Measurements from ENCODE around the gene HOXB5. TPM values are rescaled to one million over a fixed set of nuclear protein-coding genes. Genes with fewer than 3 reads are reported as not detected.

The HOXB5 gene
- total and polyA plus RNA-seq, 2 of the 4 experiments (the other 2 are of a cell fraction), result 0.54 to 18.0 TPM

GRCh38 chr17:48612854-48613691 is 19.5 kb upstream of the HOXB5 start:
- Histone ChIP-seq H4K8ac (ENCODE audit: low read depth in 2 of 2, low read length in 2 of 2) (peak overlapping the region; percentile 35 to 93; a peak in 3 of 4 replicates), H3K4me2 (ENCODE audit: low read depth, low read length) (peak overlapping the region; percentile 91), H2AFZ (replicated peaks; ENCODE audit: low read length, poor library complexity) (peak overlapping the region; percentile 84), H2AK9ac (replicated peaks; ENCODE audit: low read depth, low read length, poor library complexity) (peak overlapping the region; percentile 8), H3K27ac (ENCODE audit: insufficient read depth, low read length) (peak overlapping the region; percentile 94), H2BK5ac (ENCODE audit: low read depth, low read length, poor library complexity, severe bottlenecking) (peak overlapping the region; percentile 79), H3K4me1 (ENCODE audit: control insufficient read depth, insufficient read depth, low read length) (peaks cover 14% of the 10 kb centered on the region), H2BK120ac (ENCODE audit: low read depth, low read length) (peak overlapping the region; percentile 70; the same call in 1 of the 2 replicates), H4K5ac (ENCODE audit: low read depth, low read length) (peak overlapping the region; percentile 77), H2BK20ac (ENCODE audit: low read depth, low read length) (peak overlapping the region; percentile 61; the same call in 1 of the 2 replicates), H3K4ac (ENCODE audit: low read depth, low read length) (peak overlapping the region; percentile 86), H3K56ac (ENCODE audit: extremely low read depth, insufficient read depth, low read length) (peak overlapping the region; percentile 50), H3K9me1 (ENCODE audit: insufficient read depth, low read length) (0 out of 2 replicates have a peak, but pooled peaks cover 3% of the 10 kb centered on the region), H3K4me3 (ENCODE audit: insufficient read depth, low read depth, low read length) (peak overlapping the region; percentile 63), H2AK5ac (ENCODE audit: low read depth, low read length) (no peak overlapping the region), H4K20me1 (ENCODE audit: insufficient read depth, low read length) (peaks cover under 1% of the 10 kb centered on the region; the same call in 1 of the 2 replicates), H3K9ac (ENCODE audit: low read depth, low read length) (peak overlapping the region; percentile 96), H3K27me3 (ENCODE audit: control insufficient read depth, insufficient read depth, low read length) (peaks cover 29% of the 10 kb centered on the region), H2BK15ac (ENCODE audit: low read depth, low read length) (peak overlapping the region; percentile 5; the same call in 1 of the 3 replicates), H3K14ac (replicated peaks; ENCODE audit: low read depth, low read length) (peak overlapping the region; percentile 97), H4K91ac (ENCODE audit: insufficient read depth, low read depth, low read length) (peak overlapping the region; percentile 69), H3K9me3 (ENCODE audit: control insufficient read depth, insufficient read depth, low read length) (no peaks in the 10 kb centered on the region), H3K23ac (ENCODE audit: low read depth, low read length) (peak overlapping the region; percentile 98), H3K36me3 (ENCODE audit: control insufficient read depth, insufficient read depth, low read length) (no peaks in the 10 kb centered on the region), H3K18ac (ENCODE audit: low read depth, low read length) (peak overlapping the region; percentile 86), H3K79me1 (ENCODE audit: low read depth in 1 of 2, low read length in 2 of 2) (peaks cover 9 to 34% of the 10 kb centered on the region in 2 experiments; a peak in 3 of 4 replicates)
- BruUV-seq (replicated peaks), result no TSS peak
- CTCF ChIA-PET, result interaction anchor here (0.6 to 1.4 kb wide), 13 partner anchors 9 to 663 kb away, joined by 3 to 6 read pairs (median 3); no protein-coding TSS in a partner anchor
- TF ChIP-seq CTCF (conservative IDR thresholded peaks at IDR 0.05; ENCODE audit: low read depth, low read length) (peak; percentile 33), ELK1 (IDR thresholded peaks at IDR 0.05; ENCODE audit: borderline replicate concordance, low read depth, low read length) (no peak)
- DNase-seq (peak; percentile 61), ATAC-seq (ENCODE audit: low read depth) (peak; percentile 58)
- POLR2A ChIA-PET (ENCODE audit: unreplicated experiment), result interaction anchor here (0.5 to 1.4 kb wide), 3 partner anchors 17 to 297 kb away, joined by 3 to 4 read pairs (median 4); no protein-coding TSS in a partner anchor
- in situ Hi-C loops (cut with MboI; ENCODE audit: low sequenced_read_pairs), result no loop called here
- dilution Hi-C loops (cut with HindIII; ENCODE audit: low sequenced_read_pairs, unreplicated experiment), result no loop called here
- whole genome bisulfite sequencing, 2 experiments (ENCODE audit: extremely low coverage in 2 of 2, insufficient read length in 1 of 2), result 0% methylated on average over 26 of the region's 67 CpGs; no CpG with 5 or more reads in 1 of the 2 experiments
- intact Hi-C loops (cut with micrococcal nuclease), result no loop called here
